ENCODE measurements around the gene NMS.

DNA sequence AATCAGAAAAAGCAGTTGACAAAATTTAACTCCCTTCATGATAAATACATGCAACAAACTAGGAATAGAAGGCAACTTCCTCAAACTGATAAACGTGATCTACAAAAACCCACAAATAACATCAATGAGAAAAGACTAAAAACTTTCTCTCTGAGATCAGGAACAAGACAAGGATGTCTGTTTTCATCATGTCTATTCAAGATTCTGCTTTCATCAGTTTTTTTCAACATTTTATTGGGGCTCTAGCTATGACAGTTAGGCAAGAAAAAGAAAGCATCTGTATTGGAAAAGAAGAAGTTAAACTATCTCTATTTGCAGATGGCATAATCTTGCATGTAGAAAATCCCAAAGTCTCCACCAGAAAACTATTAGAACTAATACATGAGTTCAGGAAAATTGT lies 40.6 kb upstream of the NMS start:
- TF ChIP-seq, protein P1, sequence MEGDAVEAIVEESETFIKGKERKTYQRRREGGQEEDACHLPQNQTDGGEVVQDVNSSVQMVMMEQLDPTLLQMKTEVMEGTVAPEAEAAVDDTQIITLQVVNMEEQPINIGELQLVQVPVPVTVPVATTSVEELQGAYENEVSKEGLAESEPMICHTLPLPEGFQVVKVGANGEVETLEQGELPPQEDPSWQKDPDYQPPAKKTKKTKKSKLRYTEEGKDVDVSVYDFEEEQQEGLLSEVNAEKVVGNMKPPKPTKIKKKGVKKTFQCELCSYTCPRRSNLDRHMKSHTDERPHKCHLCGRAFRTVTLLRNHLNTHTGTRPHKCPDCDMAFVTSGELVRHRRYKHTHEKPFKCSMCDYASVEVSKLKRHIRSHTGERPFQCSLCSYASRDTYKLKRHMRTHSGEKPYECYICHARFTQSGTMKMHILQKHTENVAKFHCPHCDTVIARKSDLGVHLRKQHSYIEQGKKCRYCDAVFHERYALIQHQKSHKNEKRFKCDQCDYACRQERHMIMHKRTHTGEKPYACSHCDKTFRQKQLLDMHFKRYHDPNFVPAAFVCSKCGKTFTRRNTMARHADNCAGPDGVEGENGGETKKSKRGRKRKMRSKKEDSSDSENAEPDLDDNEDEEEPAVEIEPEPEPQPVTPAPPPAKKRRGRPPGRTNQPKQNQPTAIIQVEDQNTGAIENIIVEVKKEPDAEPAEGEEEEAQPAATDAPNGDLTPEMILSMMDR (conservative IDR thresholded peaks at IDR 0.05; ENCODE audit: low read depth, low read length): no peak
- TF ChIP-seq EZH2 (IDR thresholded peaks at IDR 0.05; ENCODE audit: borderline replicate concordance, low read depth, low read length, poor library complexity, severe bottlenecking): no peak
